NCI-H82 treated with DMSO at 0.1 percent for 48 hours (cell line): ENCODE measurements around the gene SPPL2A.
"Not testable (repeated sequence)": the region's sequence is repeated elsewhere in the genome, so short reads cannot be mapped to it uniquely, and the experiment has no call there.

Experiments used
- DNase-seq: peaks from one replicate; lab custom pipeline; 2025; ENCODE audit not compliant: unreplicated experiment; lab: John Stamatoyannopoulos, UW

The SPPL2A gene, protein sequence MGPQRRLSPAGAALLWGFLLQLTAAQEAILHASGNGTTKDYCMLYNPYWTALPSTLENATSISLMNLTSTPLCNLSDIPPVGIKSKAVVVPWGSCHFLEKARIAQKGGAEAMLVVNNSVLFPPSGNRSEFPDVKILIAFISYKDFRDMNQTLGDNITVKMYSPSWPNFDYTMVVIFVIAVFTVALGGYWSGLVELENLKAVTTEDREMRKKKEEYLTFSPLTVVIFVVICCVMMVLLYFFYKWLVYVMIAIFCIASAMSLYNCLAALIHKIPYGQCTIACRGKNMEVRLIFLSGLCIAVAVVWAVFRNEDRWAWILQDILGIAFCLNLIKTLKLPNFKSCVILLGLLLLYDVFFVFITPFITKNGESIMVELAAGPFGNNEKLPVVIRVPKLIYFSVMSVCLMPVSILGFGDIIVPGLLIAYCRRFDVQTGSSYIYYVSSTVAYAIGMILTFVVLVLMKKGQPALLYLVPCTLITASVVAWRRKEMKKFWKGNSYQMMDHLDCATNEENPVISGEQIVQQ

GRCh38 chr15:50765195-50765967 is at the start of gene SPPL2A:
TSS of gene SPPL2A (minus strand) at chr15:50765706. CDS start at chr15:50765533, 173 bp downstream.
- DNase-seq: peak; percentile 50

GRCh38 chr15:50814634-50815033 is 49.1 kb upstream of the SPPL2A start:
- no peak for DNase-seq

DNA sequence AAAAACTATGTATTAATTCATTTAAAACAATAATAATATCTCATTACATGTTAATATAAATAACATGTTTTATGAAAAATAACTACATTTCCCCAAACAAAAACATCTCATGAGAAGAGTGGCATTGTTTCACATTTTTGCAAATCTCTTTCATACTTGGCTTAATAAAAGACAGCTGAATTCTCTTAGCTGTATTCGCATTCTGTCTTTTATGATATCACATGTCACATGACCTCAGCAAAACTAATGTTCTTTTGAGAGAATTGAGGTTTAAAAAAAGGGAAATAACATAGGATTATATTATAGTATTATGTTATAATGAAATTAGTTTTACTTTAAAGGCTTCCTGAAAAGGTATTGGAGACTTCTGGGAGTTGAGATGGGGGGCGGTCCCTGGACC is 48.4 kb upstream of the SPPL2A start:
- no peak for DNase-seq

DNA sequence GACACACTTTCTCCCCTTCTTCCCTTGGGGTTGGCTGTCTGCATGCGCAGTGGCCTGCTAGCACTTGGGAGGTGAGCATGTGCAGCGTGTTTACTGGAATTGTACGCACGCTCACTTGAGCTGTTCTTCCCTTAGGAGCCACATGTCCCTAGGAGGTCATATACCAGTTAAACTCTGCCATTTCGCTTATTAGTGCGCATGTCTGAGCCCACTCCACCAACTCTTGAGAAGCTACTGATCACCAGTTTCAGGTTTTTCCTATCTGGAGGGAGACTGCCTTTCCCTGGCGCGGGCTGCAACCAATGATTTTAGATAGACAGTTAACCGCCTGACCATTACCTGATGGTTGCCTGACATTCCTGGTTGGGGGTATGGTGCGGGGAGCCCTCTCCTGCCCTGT is 47.6 kb upstream of the SPPL2A start:
- no peak for DNase-seq

DNA sequence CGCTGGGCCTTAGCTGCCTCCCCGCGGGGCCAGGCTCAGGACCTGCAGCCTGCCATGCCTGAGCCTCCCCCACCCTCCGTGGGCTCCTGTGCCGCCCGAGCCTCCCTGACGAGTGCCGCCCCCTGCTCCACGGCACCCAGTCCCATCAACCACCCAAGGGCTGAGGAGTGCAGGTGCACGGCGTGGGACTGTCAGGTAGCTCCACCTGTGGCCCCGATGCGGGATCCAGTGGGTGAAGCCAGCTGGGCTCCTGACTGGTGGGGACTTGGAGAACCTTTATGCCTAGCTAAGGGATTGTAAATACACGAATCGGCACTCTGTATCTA is 46.6 kb upstream of the SPPL2A start:
- not testable (repeated sequence) for DNase-seq

DNA sequence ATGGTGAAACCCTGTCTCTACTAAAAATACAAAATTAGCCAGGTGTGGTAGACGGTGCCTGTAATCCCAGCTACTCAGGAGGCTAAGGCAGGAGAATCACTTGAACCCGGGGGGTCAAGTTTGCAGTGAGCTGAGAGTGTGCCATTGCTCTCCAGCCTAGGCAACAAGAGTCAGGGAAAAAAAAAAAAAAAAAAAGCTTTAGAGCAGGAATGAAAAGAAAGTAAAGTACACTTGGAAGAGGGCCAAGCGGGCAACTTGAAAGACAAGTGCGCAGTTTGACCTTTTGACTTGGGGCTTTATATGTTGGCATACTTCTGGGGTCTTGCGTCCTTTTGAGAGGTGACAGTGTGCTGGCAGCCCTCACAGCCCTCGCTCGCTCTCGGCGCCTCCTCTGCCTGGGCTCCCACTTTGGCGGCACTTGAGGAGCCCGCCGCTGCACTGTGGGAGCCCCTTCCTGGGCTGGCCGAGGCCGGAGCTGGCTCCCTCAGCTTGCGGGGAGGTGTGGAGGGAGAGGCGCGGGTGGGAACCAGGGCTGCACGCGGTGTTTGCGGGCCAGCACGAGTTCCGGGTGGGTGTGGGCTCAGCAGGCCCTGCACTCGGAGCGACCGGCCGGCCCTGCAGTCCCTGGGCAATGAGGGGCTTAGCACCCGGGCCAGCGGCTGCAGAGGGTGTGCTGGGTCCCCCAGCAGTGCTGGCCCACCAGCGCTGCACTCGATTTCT is 46.1 kb upstream of the SPPL2A start:
- DNase-seq: not testable (repeated sequence)

GRCh38 chr15:50810128-50810527 is 44.6 kb upstream of the SPPL2A start:
- DNase-seq: no peak

GRCh38 chr15:50808728-50809127 is 43.2 kb upstream of the SPPL2A start:
- no peak for DNase-seq

GRCh38 chr15:50803479-50804180 is 38.1 kb upstream of the SPPL2A start:
- no peak for DNase-seq

DNA sequence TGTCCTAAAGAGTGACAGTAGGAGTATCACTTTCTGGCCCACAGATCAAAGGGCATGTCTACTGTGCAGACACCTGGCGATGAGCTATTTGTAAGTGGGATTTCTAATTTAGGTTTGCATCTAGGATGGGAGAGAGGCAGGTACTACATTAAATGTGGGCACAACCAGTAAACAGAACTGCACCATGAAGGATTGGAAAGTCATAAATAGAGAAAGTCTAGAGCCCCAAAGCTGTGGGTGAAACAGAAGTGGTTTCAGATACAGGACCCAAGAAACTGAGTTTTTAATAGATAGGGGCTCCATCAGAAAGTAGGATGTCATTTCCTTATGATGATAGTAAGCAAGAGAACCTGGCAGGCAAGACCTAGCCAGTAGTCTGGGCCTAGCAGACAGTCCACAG is 35.2 kb upstream of the SPPL2A start:
- no peak for DNase-seq

GRCh38 chr15:50798684-50799083 is 33.2 kb upstream of the SPPL2A start:
- no peak for DNase-seq

DNA sequence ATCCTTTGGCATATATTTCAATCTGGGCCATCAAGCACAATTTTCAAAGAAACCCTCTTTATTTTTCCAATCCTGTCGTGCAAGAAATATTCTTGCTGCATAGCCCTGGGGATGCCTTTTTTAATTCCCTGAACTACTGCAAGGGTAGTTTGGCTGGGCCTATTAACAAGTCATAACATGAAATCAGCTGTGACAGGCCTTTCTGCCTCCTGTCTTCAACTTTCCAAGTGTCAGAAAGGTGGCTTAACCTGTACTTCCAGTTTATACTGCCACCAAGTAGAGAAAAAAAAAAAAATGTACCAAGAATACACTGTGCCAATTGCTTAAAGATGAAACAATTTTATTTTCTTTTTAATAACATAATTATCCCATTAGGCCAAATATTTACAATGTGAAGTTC is 32.4 kb upstream of the SPPL2A start:
- no peak for DNase-seq

DNA sequence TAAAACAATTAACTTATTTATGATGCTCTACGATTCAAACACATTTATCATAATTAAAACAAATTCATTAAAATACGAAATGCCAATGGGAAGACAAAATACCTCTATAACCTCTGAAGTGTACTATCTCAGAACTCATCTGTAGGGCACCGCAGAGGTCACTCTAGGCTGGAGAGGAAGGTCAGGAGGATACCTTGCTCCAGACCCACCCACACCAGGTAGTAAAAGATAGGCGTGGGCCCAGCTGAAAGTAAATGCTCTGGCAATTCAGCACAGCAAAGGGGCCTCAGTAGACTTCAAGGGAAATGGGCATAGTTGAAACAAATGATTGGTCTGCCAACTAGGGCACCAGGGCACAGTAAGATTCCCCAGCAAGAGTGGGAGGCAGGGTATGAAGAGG is 26.0 kb upstream of the SPPL2A start:
- no peak for DNase-seq

DNA sequence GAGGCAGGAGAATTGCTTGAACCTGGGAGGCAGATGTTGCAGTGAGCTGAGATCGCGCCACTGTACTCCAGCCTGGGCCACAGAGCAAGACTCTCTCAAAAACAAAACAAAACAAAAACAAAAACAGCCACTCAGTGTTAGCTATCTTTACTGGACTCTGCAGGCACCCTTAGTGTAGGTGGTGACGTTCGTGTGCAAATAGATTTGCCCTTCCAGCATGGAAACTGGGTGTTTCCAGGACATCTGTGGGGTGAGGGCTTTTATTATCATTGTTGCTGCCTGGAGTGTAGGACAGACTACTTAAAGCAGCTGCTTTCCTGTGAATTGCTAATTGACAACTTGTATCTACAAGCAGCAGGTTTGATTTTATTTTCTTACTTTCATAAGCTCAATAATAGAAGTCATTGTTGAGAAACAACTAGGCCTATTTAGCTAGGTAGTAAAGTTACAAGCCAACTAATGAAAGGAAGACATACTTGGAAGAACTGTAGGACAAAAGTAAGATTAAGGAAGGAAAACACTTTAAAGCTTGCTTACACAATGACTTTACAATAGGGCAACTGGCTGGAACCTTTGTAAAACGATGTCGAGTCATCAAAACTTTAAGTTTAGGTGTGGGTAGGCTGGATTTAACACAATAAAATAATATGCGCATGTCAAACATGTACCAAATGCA is 25.4 kb upstream of the SPPL2A start:
- no peak for DNase-seq

GRCh38 chr15:50786871-50787270 is 21.4 kb upstream of the SPPL2A start:
- no peak for DNase-seq

- DNase-seq: no peak
These were observed 20.9 kb upstream of the SPPL2A start for GRCh38 chr15:50786438-50786837.

DNA sequence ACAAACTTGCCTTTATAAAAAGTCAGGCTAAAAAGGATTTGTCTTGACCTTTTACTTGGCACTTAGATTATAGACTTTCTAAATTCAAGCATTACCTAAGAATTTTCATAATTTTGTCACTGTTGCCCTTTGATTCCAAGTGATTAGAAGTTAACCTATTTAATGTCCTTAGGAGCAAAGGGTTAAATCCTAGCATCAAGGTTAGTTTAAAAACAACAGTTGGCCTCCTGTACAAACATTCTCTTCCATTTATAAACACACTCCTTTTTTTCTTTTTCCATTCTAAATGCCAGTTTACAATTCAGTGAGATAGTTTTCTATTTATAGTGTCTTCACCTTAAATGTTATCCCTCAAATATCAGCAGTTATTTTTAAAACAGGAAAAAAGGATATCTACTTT is 18.4 kb upstream of the SPPL2A start:
- no peak for DNase-seq

- no peak for DNase-seq
These were observed 17.9 kb upstream of the SPPL2A start for GRCh38 chr15:50783411-50783810.

DNA sequence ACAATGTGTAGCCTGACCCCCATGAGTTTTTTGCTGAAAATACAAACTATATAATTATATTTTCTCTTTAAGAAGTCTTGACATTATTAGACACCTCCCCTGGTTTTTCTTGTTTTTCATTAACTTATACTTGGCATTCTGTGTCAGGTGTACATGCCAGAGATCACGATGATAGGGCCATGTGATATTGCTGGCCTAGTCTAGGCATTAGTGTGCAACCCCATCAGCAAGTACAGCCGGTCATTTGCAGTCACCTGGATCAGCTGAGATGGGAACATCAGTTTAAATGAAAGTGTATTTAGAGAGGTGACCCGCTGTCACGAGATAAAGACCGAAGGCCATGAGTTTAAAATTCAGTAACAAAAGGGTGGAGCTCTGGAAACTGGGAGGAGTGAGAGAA is 12.6 kb upstream of the SPPL2A start:
- no peak for DNase-seq

DNA sequence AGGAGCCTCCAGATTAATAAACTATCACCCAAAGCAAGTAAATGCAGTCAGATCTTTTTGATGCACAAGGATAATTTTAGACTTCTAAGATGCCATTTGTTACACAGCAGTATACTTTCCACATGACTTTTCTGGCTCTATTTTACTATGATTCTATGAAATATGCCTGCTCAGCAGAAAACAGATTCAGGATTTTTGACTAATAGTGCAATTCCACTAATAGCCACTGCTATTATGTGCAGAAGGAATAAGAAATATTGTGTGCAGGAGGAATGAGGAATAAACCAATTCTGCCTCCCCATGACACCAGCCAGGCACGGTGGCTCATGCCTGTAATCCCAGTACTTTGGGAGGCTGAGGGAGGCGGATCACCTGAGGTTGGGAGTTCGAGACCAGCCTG is 11.5 kb upstream of the SPPL2A start:
- DNase-seq: no peak
